NB4 (cell line): ENCODE data around the gene FOXP2.

Experiments used
- DNase-seq: peaks from one replicate; pipeline ENCODE4 v3.0.0; 2010; ENCODE audit warnings: low read depth
- H3K4me3 ChIP-seq: one replicate; pipeline ENCODE4 v1.5.1; 2011; ENCODE audit warnings: mild to moderate bottlenecking, low read depth, low read length, moderate library complexity
- MAX ChIP-seq: IDR thresholded peaks from 2 replicates; pipeline ENCODE4 v1.6.1; 2011; ENCODE audit warnings: low read depth, low read length
- MYC ChIP-seq: IDR thresholded peaks from 2 replicates; pipeline ENCODE4 v1.6.1; 2011; ENCODE audit warnings: low read depth, low read length
- POLR2A ChIP-seq: IDR thresholded peaks from 2 replicates; pipeline ENCODE4 v1.6.1; 2011; ENCODE audit warnings: mild to moderate bottlenecking; ENCODE audit not compliant: insufficient read length; ENCODE audit errors: extremely low read depth
- TF ChIP-seq, protein P1 (sequence below): IDR thresholded peaks from one replicate; pipeline ENCODE4 v1.5.1; 2012; ENCODE audit warnings: low read depth, low read length

The FOXP2 gene

DNA sequence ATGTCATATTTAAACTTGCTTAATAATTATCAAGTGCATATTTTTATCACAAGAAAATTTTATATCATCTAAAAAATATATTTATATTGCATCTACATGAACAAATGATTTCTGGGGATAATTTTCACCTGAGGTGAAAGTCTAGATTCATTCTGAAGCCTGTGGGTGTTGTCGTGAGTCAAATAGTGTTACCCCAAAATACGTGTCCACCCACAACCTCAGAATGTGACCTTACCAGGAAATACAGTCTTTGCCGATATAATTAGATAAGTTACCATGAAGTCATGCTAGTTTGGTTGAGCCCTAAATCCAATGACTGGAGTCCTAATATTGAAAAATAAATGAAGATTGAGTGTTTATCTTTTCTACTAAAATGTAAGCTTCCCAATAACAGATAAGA, 304.2 kb downstream of the FOXP2 start:
- no peak overlapping the region for H3K4me3 ChIP-seq
- no peak for DNase-seq
- TF ChIP-seq MYC (no peak), POLR2A (no peak), MAX (no peak)
- TF ChIP-seq, protein P1, sequence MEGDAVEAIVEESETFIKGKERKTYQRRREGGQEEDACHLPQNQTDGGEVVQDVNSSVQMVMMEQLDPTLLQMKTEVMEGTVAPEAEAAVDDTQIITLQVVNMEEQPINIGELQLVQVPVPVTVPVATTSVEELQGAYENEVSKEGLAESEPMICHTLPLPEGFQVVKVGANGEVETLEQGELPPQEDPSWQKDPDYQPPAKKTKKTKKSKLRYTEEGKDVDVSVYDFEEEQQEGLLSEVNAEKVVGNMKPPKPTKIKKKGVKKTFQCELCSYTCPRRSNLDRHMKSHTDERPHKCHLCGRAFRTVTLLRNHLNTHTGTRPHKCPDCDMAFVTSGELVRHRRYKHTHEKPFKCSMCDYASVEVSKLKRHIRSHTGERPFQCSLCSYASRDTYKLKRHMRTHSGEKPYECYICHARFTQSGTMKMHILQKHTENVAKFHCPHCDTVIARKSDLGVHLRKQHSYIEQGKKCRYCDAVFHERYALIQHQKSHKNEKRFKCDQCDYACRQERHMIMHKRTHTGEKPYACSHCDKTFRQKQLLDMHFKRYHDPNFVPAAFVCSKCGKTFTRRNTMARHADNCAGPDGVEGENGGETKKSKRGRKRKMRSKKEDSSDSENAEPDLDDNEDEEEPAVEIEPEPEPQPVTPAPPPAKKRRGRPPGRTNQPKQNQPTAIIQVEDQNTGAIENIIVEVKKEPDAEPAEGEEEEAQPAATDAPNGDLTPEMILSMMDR = no peak

GRCh38 chr7:114720725-114721124, 306.1 kb downstream of the FOXP2 start:
- no peak for TF ChIP-seq MAX
- TF ChIP-seq, protein P1 = no peak
- DNase-seq = no peak
- no peak overlapping the region for H3K4me3 ChIP-seq

DNA sequence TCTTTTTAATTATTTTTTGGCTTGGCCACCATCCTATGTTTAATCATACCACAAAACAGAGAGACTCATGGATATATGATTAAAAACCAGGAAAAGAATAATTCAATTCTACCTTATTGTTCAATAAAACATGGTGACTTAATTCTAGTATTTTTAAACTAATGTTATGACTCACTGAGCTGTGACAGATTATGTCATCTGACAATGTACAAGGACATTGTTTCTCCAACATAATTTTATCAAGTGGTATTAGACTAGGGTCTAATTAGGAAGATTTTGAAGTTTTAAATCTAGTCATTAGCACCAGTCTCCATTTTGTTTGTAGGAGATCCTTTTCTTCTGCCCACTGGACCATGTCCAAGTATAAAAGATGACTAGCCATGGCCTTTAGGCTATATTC, 307.9 kb downstream of the FOXP2 start:
- H3K4me3 ChIP-seq = no peak overlapping the region
- TF ChIP-seq MAX = no peak
- TF ChIP-seq, protein P1 = no peak
- DNase-seq = no peak

- no peak overlapping the region for H3K4me3 ChIP-seq
- TF ChIP-seq MYC = no peak
Observed at GRCh38 chr7:114723308-114723707, 308.7 kb downstream of the FOXP2 start.

GRCh38 chr7:114740095-114740494, 325.5 kb downstream of the FOXP2 start:
- DNase-seq = no peak
- no peak overlapping the region for H3K4me3 ChIP-seq
- TF ChIP-seq, protein P1 = no peak
- TF ChIP-seq MYC (no peak), POLR2A (no peak), MAX (no peak)

More at GRCh38 chr7:114723308-114723707, 308.7 kb downstream of the FOXP2 start:
- DNase-seq = no peak

GRCh38 chr7:114740941-114741340, 326.3 kb downstream of the FOXP2 start:
- TF ChIP-seq, protein P1 = no peak
- no peak for DNase-seq
- no peak overlapping the region for H3K4me3 ChIP-seq

GRCh38 chr7:114741911-114742310, 327.3 kb downstream of the FOXP2 start:
- TF ChIP-seq, protein P1 = no peak
- TF ChIP-seq POLR2A (no peak), MAX (no peak), MYC (no peak)
- H3K4me3 ChIP-seq = no peak overlapping the region
- no peak for DNase-seq
